GM21423 (cell line): ENCODE data around the gene YPEL3.
"Not testable (repeated sequence)": the region's sequence is repeated elsewhere in the genome, so short reads cannot be mapped to it uniquely, and the experiment has no call there.

ENCODE experiments used
- ATAC-seq: cut with Tn5 transposase; IDR thresholded peaks from one replicate; pipeline ENCODE4 v1.9.1; 2021; ENCODE audit warnings: mild to moderate bottlenecking, moderate library complexity; ENCODE audit not compliant: unreplicated experiment

The YPEL3 gene

GRCh38 chr16:30096105-30096861, at the start of gene YPEL3:
Gene YPEL3, minus strand, starts transcription at chr16:30096213. Its CDS starts 731 bp downstream, at chr16:30095482.
- ATAC-seq: peak; percentile 36

- no peak for ATAC-seq
Observed at GRCh38 chr16:30145657-30146056, 49.6 kb upstream of the YPEL3 start.

- ATAC-seq: no peak
Observed at GRCh38 chr16:30144917-30145316, 48.9 kb upstream of the YPEL3 start.

DNA sequence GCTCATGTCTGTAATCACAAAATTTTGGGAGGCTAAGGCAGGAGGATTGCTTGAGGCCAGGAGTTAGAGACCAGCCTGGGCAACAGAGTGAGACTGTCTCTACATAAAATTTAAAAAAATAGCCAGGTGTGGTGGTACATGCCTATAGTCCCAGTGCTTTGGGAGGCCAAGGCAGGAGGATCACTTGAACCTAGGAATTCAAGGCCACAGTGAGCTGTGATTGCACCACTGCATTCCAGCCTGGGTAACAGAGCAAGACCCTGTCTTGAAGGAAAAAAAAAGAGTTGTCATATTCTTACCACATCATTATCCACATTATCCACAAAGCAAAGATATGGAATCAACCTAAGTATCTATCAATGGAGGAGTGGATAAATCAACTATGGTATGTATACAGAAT, 48.0 kb upstream of the YPEL3 start:
- ATAC-seq: no peak

- no peak for ATAC-seq
Observed at GRCh38 chr16:30143347-30143702, 47.3 kb upstream of the YPEL3 start.

GRCh38 chr16:30142672-30143346, 46.8 kb upstream of the YPEL3 start:
- no peak for ATAC-seq

GRCh38 chr16:30141750-30142149, 45.7 kb upstream of the YPEL3 start:
- no peak for ATAC-seq

DNA sequence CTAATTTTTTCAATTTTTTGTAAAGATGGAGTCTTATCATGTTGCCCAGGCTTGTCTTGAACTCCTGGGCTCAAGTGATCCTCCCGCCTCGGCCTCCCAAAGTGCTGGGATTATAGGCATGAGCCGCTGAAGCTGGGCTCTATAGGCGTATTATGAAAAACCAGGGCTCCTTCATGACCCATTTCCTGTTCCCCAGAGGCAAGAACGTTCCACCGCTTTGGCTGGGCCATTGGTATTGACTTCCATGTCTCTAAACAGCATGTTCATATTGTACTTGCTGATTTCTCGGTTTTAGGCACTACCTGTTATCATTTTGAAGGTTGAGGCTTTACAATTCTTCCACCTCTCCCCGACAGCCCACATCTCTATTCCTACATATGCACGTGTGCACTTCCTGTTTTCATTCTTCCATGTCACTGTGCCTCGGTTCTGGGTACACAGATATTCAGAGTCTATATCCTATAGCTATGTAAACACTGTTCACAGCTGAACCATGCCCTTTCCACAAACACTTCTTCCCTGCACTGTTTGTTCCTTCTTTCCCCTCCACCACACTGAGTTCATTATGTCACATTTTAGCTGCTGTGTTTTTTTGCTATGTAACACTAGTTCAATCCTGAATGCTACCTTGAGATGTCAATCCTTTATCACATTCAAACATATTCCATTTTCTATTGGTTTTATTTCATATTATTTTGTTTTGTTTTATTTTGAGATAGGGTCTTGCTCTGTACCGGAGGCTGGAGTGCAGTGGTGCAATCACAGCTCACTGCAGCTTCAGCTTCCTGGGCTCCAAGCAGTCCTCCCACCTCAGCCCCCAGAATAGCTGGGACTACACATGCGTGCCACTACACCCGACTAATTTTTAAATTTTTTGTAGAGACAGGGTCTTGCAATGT, 43.8 kb upstream of the YPEL3 start:
- ATAC-seq: no peak

DNA sequence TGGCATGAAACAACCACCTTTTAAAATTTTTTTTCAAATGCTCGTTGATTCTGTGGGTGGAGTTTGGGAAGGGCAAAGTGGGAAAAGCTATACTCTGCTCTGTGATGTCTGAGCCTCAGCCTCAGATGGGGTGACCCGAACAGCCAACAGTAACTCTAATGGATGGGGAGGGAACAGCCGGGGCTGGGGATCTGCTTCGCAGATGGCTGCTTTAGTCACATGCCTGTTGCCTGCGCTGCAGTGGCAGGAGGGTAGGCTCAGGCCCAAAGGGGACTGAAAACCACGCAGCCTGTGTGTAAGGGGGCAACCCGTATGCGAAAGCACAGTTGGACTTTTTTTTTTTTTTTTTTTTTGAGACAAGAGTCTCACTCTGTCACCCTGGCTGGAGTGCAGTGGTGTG, 41.9 kb upstream of the YPEL3 start:
- ATAC-seq: no peak

DNA sequence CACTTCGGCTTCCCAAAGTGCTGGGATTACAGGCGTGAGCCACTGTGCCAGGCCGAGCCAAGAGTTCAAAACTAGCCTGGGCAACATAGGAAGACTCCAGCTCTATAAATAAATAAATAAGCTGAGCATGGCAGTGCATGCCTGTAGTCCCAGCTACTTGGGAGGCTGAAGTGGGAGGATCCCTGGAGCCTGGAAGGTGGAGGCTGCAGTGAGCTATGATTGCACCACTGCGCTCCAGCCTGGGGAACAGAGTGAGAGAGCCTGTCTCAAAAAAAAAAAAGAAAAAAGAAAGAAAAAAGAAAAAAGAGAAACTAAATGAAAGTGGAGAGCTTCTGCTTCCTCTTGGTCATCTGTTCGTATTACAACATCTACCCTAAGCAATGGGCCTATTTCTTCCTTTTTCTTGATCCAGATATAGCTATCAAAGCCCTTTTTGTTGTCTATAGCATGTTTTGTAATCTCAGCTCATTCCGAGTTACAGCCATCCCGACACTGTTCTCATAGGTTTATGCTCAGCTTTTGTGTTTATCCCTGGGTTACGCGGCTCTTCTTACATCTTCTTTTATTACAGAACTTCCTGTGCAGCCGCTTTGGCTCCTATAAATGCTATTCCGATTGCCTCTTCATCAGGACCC, 41.1 kb upstream of the YPEL3 start:
- no peak for ATAC-seq

GRCh38 chr16:30132591-30132990, 36.6 kb upstream of the YPEL3 start:
- no peak for ATAC-seq

GRCh38 chr16:30131869-30132475, 36.0 kb upstream of the YPEL3 start:
- no peak for ATAC-seq

DNA sequence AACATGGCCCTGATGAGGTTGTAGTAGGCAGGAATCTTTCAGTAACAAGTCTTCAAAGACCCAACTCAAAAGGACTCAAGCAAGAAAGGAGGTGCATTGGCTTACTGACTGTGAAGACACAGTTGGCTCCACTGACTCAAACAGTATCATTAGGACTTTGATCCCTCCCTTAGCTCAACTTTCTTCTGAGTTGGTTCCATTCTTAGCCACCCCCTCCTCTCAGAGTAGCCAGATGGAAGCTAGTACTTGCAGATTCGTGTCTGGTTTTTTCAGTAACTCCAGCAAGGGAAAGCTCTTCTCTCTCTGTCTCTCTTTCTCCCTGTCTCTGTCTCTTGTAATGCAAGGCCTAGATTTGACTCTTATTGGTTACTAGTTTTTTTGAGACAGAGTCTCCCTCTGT, 32.0 kb upstream of the YPEL3 start:
- ATAC-seq: no peak

DNA sequence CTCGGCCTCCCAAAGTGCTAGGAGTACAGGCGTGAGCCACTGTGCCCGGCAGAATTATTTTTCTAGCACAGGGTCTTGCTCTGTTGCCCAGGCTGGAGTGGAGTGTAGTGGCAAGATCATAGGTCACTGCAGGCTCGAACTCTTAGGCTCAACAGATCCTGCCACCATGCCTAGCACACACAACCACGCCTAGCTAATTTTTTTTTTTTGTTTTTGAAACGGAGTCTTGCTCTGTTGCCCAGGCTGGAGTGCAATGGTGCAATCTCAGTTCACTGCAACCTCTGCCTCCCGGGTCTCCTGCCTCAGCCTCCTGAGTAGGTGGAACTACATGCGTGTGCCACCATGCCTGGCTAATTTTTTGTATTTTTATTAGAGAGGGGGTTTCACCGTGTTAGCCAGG, 29.7 kb upstream of the YPEL3 start:
- not testable (repeated sequence) for ATAC-seq

GRCh38 chr16:30124985-30125379, 29.0 kb upstream of the YPEL3 start:
- ATAC-seq: no peak

DNA sequence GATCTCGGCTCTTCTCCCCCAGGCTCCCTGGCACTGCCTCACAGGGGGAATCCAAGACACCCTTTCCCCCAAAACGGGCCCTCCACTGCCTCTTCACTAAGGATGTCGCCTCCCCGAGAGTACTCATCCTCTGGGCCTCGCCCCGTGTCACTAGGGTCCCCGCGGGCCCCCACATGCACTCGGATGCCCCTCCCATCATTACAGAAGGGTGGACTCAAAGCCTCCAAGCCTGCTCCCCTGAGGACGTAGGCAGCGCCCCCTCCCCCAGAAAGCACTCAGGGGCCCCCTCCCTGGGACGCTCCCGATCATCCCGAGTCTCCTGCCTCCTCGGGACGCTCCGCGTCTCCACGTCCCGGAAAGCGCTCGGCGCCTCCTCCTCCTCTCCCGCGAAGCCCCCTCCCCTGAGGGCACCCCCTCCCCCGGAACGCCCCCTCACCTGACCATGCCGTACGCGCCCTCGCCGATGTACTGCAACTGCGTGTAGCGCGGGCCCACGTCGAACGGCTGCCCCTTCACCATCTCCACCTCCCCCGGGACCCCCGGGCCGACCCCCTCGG, 26.7 kb upstream of the YPEL3 start:
- no peak for ATAC-seq

- ATAC-seq: no peak
Observed at GRCh38 chr16:30121741-30122571, 25.9 kb upstream of the YPEL3 start.

DNA sequence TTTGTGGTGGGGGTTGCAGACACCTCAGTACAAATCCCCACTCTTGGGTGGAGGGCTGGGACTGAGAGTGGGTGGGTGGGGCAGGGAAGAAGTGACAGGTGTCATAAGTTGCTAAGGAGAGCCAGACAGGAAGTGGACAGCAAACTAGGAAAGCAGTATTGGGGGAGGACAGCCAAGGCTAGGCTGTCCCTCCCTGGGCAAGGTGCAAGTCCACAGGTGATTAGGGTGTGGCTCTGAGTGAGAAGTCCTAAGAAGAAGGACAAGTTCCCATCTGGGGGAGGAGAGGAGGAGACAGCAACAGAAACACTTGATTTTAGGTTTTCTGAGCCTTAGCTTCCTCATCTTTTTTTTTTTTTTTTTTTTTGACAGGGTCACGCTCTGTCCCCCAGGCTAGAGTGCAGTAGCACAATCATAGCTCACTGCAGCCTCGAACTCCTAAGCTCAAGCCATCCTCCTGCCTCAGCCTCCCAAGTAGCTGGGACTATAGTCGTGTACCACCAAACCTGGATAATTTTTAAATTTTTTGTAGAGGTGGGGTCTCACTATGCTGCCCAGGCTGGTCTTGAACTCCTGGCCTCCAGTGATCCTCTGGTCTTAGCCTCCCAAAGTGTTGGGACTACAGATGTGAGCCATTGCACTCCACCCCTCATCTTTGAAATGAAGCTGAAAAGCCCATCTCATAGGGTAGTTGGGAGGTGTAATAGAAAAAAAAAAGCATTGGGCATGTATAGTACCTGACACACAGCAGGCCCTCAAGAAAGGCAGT, 24.5 kb upstream of the YPEL3 start:
- no peak for ATAC-seq

DNA sequence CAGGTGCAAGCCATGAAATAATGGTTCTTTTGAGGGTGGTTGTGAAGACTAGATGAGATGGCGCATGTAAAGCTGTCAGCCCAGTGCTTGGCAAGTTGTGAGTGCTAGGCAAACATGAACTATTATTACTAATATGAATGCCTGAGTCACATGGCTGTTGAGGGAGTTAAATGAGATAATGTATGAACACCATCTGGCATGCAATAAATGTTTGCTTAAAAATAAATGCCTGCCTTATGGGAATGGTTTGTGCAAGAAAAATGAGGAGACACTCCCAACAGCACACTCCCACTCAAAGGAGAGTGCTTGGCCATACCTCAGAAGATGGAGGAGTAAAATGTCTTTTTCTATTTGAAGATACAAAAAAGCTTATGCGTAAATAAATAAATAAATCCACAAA, 23.4 kb upstream of the YPEL3 start:
- no peak for ATAC-seq
